Measurements from ENCODE around the gene F2.
A peak's percentile ranks its signal among the peaks of the same experiment; 100 is the strongest.

F2 gene

GRCh38 chr11:46760429-46761128 lies 41.6 kb downstream of the F2 start:
- Histone ChIP-seq H4K12ac (ENCODE audit: low read depth, low read length) (no peak overlapping the region), H3K27ac (ENCODE audit: low read depth, low read length) (no peak overlapping the region), H3K79me2 (ENCODE audit: control insufficient read depth, insufficient read depth, low read length, poor library complexity) (no peaks in the 10 kb centered on the region), H3K4ac (ENCODE audit: low read depth, low read length) (no peak overlapping the region), H3K36me3 (ENCODE audit: control insufficient read depth in 1 of 2, insufficient read depth in 2 of 2, low read length in 2 of 2) (peaks cover 17 to 49% of the 10 kb centered on the region in 2 experiments), H2BK120ac (ENCODE audit: insufficient read depth, low read length, poor library complexity) (no peak overlapping the region), H3K23ac (ENCODE audit: low read length) (no peak overlapping the region), H3K4me3 (ENCODE audit: low read depth, low read length) (no peak overlapping the region), H3K18ac (ENCODE audit: low read length) (no peak overlapping the region), H3K9ac (ENCODE audit: low read length) (no peak overlapping the region), H3K9me3 (ENCODE audit: insufficient read depth, low read depth, low read length) (no peaks in the 10 kb centered on the region), H3K4me2 (ENCODE audit: low read length) (no peak overlapping the region), H3K4me1 (ENCODE audit: control insufficient read depth in 1 of 2, insufficient read depth in 2 of 2, low read length in 2 of 2) (no peaks in the 10 kb centered on the region), H2AFZ (ENCODE audit: insufficient read depth, low read length, poor library complexity) (no peak overlapping the region), H3K14ac (ENCODE audit: low read length) (no peak overlapping the region), H2AK5ac (ENCODE audit: low read length) (no peak overlapping the region), H3K27me3 (ENCODE audit: insufficient read depth, low read length) (no peaks in the 10 kb centered on the region), H4K8ac (ENCODE audit: low read depth, low read length) (no peak overlapping the region), H2BK5ac (ENCODE audit: low read depth, low read length, poor library complexity) (no peak overlapping the region), H2BK12ac (ENCODE audit: low read length) (no peak overlapping the region), H3K79me1 (ENCODE audit: low read length) (no peaks in the 10 kb centered on the region), H4K91ac (ENCODE audit: low read depth, low read length) (no peak overlapping the region)
- WGBS (ENCODE audit: extremely low coverage, insufficient coverage, insufficient read length) = no CpG with 5 or more reads among the region's 6 CpGs
- DNase-seq = no peak

- no peak overlapping the region for H2BK12ac ChIP-seq (ENCODE audit: low read length)
- H3K4ac ChIP-seq (ENCODE audit: low read depth, low read length) = no peak overlapping the region
- H2BK120ac ChIP-seq (ENCODE audit: insufficient read depth, low read length, poor library complexity) = no peak overlapping the region
- H2BK5ac ChIP-seq (ENCODE audit: low read depth, low read length, poor library complexity) = no peak overlapping the region
- no peak overlapping the region for H2AFZ ChIP-seq (ENCODE audit: insufficient read depth, low read length, poor library complexity)
- peak overlapping the region; percentile 41 for H3K9ac ChIP-seq (ENCODE audit: low read length)
- no peak overlapping the region for H3K4me3 ChIP-seq (ENCODE audit: low read depth, low read length)
- no peak overlapping the region for H3K4me2 ChIP-seq (ENCODE audit: low read length)
- no peak overlapping the region for H4K91ac ChIP-seq (ENCODE audit: low read depth, low read length)
- H4K8ac ChIP-seq (ENCODE audit: low read depth, low read length) = no peak overlapping the region
- no peak overlapping the region for H4K12ac ChIP-seq (ENCODE audit: low read depth, low read length)
- no peaks in the 10 kb centered on the region for H3K27me3 ChIP-seq (ENCODE audit: insufficient read depth, low read length)
- H3K23ac ChIP-seq (ENCODE audit: low read length) = no peak overlapping the region
- no peaks in the 10 kb centered on the region for H3K79me2 ChIP-seq (ENCODE audit: control insufficient read depth, insufficient read depth, low read length, poor library complexity)
- no peaks in the 10 kb centered on the region for H3K4me1 ChIP-seq (ENCODE audit: control insufficient read depth in 1 of 2, insufficient read depth in 2 of 2, low read length in 2 of 2)
- WGBS (ENCODE audit: extremely low coverage, insufficient coverage, insufficient read length) = no CpG with 5 or more reads among the region's 4 CpGs
- H2AK5ac ChIP-seq (ENCODE audit: low read length) = no peak overlapping the region
- DNase-seq = no peak
- H3K27ac ChIP-seq (ENCODE audit: low read depth, low read length) = no peak overlapping the region
- no peaks in the 10 kb centered on the region for H3K79me1 ChIP-seq (ENCODE audit: low read length)
- no peak overlapping the region for H3K14ac ChIP-seq (ENCODE audit: low read length)
- peaks cover 17 to 50% of the 10 kb centered on the region in 2 experiments for H3K36me3 ChIP-seq (ENCODE audit: control insufficient read depth in 1 of 2, insufficient read depth in 2 of 2, low read length in 2 of 2)
- H3K18ac ChIP-seq (ENCODE audit: low read length) = no peak overlapping the region
- no peaks in the 10 kb centered on the region for H3K9me3 ChIP-seq (ENCODE audit: insufficient read depth, low read depth, low read length)
These were observed 42.8 kb downstream of the F2 start for GRCh38 chr11:46761807-46762206.

- H3K4me1 ChIP-seq (ENCODE audit: control insufficient read depth in 1 of 2, insufficient read depth in 2 of 2, low read length in 2 of 2) = no peaks in the 10 kb centered on the region
- H3K18ac ChIP-seq (ENCODE audit: low read length) = no peak overlapping the region
- H3K36me3 ChIP-seq (ENCODE audit: control insufficient read depth in 1 of 2, insufficient read depth in 2 of 2, low read length in 2 of 2) = peaks cover 17 to 50% of the 10 kb centered on the region in 2 experiments
- no peak overlapping the region for H2AK5ac ChIP-seq (ENCODE audit: low read length)
- DNase-seq = no peak
- H4K8ac ChIP-seq (ENCODE audit: low read depth, low read length) = no peak overlapping the region
- H3K4ac ChIP-seq (ENCODE audit: low read depth, low read length) = no peak overlapping the region
- H3K27me3 ChIP-seq (ENCODE audit: insufficient read depth, low read length) = no peaks in the 10 kb centered on the region
- no peak overlapping the region for H3K23ac ChIP-seq (ENCODE audit: low read length)
- H3K9ac ChIP-seq (ENCODE audit: low read length) = no peak overlapping the region
- no peaks in the 10 kb centered on the region for H3K79me1 ChIP-seq (ENCODE audit: low read length)
- no peaks in the 10 kb centered on the region for H3K79me2 ChIP-seq (ENCODE audit: control insufficient read depth, insufficient read depth, low read length, poor library complexity)
- no peak overlapping the region for H3K14ac ChIP-seq (ENCODE audit: low read length)
- no peak overlapping the region for H2BK5ac ChIP-seq (ENCODE audit: low read depth, low read length, poor library complexity)
- no peak overlapping the region for H3K4me3 ChIP-seq (ENCODE audit: low read depth, low read length)
- no peak overlapping the region for H3K4me2 ChIP-seq (ENCODE audit: low read length)
- H2BK12ac ChIP-seq (ENCODE audit: low read length) = no peak overlapping the region
- no peak overlapping the region for H4K12ac ChIP-seq (ENCODE audit: low read depth, low read length)
- no peaks in the 10 kb centered on the region for H3K9me3 ChIP-seq (ENCODE audit: insufficient read depth, low read depth, low read length)
- H2BK120ac ChIP-seq (ENCODE audit: insufficient read depth, low read length, poor library complexity) = no peak overlapping the region
- no peak overlapping the region for H2AFZ ChIP-seq (ENCODE audit: insufficient read depth, low read length, poor library complexity)
- no peak overlapping the region for H3K27ac ChIP-seq (ENCODE audit: low read depth, low read length)
- no peak overlapping the region for H4K91ac ChIP-seq (ENCODE audit: low read depth, low read length)
These were observed 43.2 kb downstream of the F2 start for GRCh38 chr11:46762248-46762647.

- Histone ChIP-seq H3K79me2 (ENCODE audit: control insufficient read depth, insufficient read depth, low read length, poor library complexity) (no peaks in the 10 kb centered on the region), H2AK5ac (ENCODE audit: low read length) (no peak overlapping the region), H3K36me3 (ENCODE audit: control insufficient read depth in 1 of 2, insufficient read depth in 2 of 2, low read length in 2 of 2) (peaks cover 28 to 50% of the 10 kb centered on the region in 2 experiments), H3K4me3 (ENCODE audit: low read depth, low read length) (no peak overlapping the region), H3K4me2 (ENCODE audit: low read length) (no peak overlapping the region), H2BK5ac (ENCODE audit: low read depth, low read length, poor library complexity) (no peak overlapping the region), H3K4ac (ENCODE audit: low read depth, low read length) (no peak overlapping the region), H4K91ac (ENCODE audit: low read depth, low read length) (no peak overlapping the region), H3K23ac (ENCODE audit: low read length) (no peak overlapping the region), H4K12ac (ENCODE audit: low read depth, low read length) (no peak overlapping the region), H2BK12ac (ENCODE audit: low read length) (no peak overlapping the region), H3K9ac (ENCODE audit: low read length) (no peak overlapping the region), H4K8ac (ENCODE audit: low read depth, low read length) (no peak overlapping the region), H3K27me3 (ENCODE audit: insufficient read depth, low read length) (no peaks in the 10 kb centered on the region), H2BK120ac (ENCODE audit: insufficient read depth, low read length, poor library complexity) (no peak overlapping the region), H3K4me1 (ENCODE audit: control insufficient read depth in 1 of 2, insufficient read depth in 2 of 2, low read length in 2 of 2) (no peaks in the 10 kb centered on the region), H3K18ac (ENCODE audit: low read length) (no peak overlapping the region), H3K27ac (ENCODE audit: low read depth, low read length) (no peak overlapping the region), H3K9me3 (ENCODE audit: insufficient read depth, low read depth, low read length) (no peaks in the 10 kb centered on the region), H3K79me1 (ENCODE audit: low read length) (no peaks in the 10 kb centered on the region), H3K14ac (ENCODE audit: low read length) (no peak overlapping the region), H2AFZ (ENCODE audit: insufficient read depth, low read length, poor library complexity) (no peak overlapping the region)
- DNase-seq = no peak
- no CpG with 5 or more reads among the region's 2 CpGs for WGBS (ENCODE audit: extremely low coverage, insufficient coverage, insufficient read length)
These were observed 47.6 kb downstream of the F2 start for GRCh38 chr11:46766656-46767055.
